HepG2 (cell line): ENCODE measurements around the gene QSOX2. TPM values are rescaled to one million over a fixed set of nuclear protein-coding genes. Genes with fewer than 3 reads are reported as not detected.

ENCODE experiments used
- ATAC-seq: fragments of 200-7000 bp; cut with Tn5 transposase; 3 replicates; pipeline ENCODE4 v1.9.1; 2020; ENCODE audit warnings: mild to moderate bottlenecking, moderate library complexity
- BruUV-seq: library from RNA; stranded (reverse); fragments of 400-500 nt; replicated peaks from 2 replicates; lab custom pipeline; 2021; lab: Mats Ljungman, UMichigan
- CTCF ChIA-PET: fragments of 300-600 bp; formaldehyde crosslinking; extraction: SDS; loops from one replicate; lab custom pipeline; 2021; ENCODE audit warnings: low total read pairs, inconsistent platforms, low intra/inter-chr PET ratio; lab: Yijun Ruan, JAX
- POLR2A ChIA-PET: fragments of 350-600 bp; sonication (Branson Sonifier 250); formaldehyde crosslinking; loops from one replicate; lab custom pipeline; 2020; ENCODE audit warnings: antibody characterized with exemption, inconsistent platforms; lab: Yijun Ruan, JAX
- DNase-seq: peaks from one replicate; pipeline ENCODE4 v3.0.0-alpha.2; 2015; ENCODE audit warnings: low spot score
- FAIRE-seq: peaks from 3 replicates; lab custom pipeline; 2011; peaks lifted over from hg19 to GRCh38; lab: Jason Lieb, UNC
- H2AFZ ChIP-seq: one replicate; pipeline ENCODE4 v1.6.1; 2011; ENCODE audit warnings: low read length, inconsistent platforms
- H3K27ac ChIP-seq: fragments of 300-600 bp; 3 replicates; pipeline ENCODE4 v1.8.0; 2011; ENCODE audit warnings: mixed run types, mild to moderate bottlenecking, mixed read lengths, low read length, inconsistent platforms; ENCODE audit not compliant: insufficient read depth; ENCODE audit errors: extremely low read length
- H3K27me3 ChIP-seq, 2 experiments: fragments of 200-600 bp in 1 of 2; 2 replicates in 1 of 2; 3 replicates in 1 of 2; pipeline versions ENCODE4 v1.6.0 to v1.8.0; 2011; ENCODE audit warnings: low read length in 2 of 2, mild to moderate bottlenecking in 2 of 2, moderate library complexity in 2 of 2, inconsistent platforms in 1 of 2; ENCODE audit not compliant: insufficient read depth in 2 of 2, control insufficient read depth in 1 of 2
- H3K36me3 ChIP-seq, 2 experiments: fragments of 200-600 bp in 1 of 2; replicated peaks in 1 of 2; 2 replicates in 1 of 2; 3 replicates in 1 of 2; pipeline versions ENCODE4 v1.5.1 to v1.8.0; 2011; ENCODE audit warnings: low read length in 2 of 2, inconsistent platforms in 1 of 2; ENCODE audit not compliant: insufficient read depth in 2 of 2, control insufficient read depth in 1 of 2
- H3K4me1 ChIP-seq: 2 replicates; pipeline ENCODE4 v1.5.1; 2012; ENCODE audit warnings: low read length, inconsistent platforms; ENCODE audit not compliant: insufficient read depth
- H3K4me2 ChIP-seq: 2 replicates; pipeline ENCODE4 v1.6.0; 2011; ENCODE audit warnings: low read depth, low read length, inconsistent platforms
- H3K4me3 ChIP-seq, 3 experiments: fragments of 200-600 bp in 1 of 3; sonication (generic), shearing (Covaris generic) in 1 of 3; replicated peaks in 1 of 3; 2 replicates each; pipeline ENCODE4 v1.5.1; 2011 to 2016; ENCODE audit warnings: low read length in 3 of 3, inconsistent platforms in 2 of 3, low read depth in 2 of 3, mild to moderate bottlenecking in 2 of 3, control low read depth in 1 of 3, mixed read lengths in 1 of 3; ENCODE audit not compliant: insufficient read depth in 1 of 3
- H3K79me2 ChIP-seq: one replicate; pipeline ENCODE4 v1.6.1; 2011; ENCODE audit warnings: low read length, inconsistent platforms; ENCODE audit not compliant: insufficient read depth
- H3K9ac ChIP-seq: 2 replicates; pipeline ENCODE4 v1.6.0; 2011; ENCODE audit warnings: mild to moderate bottlenecking, low read depth, low read length, inconsistent platforms; ENCODE audit not compliant: insufficient read depth
- H3K9me3 ChIP-seq: 2 replicates; pipeline ENCODE4 v1.5.1; 2012; ENCODE audit warnings: mild to moderate bottlenecking, low read length
- H4K20me1 ChIP-seq: 2 replicates; pipeline ENCODE4 v1.6.0; 2011; ENCODE audit warnings: inconsistent platforms, mild to moderate bottlenecking, low read length, moderate library complexity; ENCODE audit not compliant: insufficient read depth
- ARNT ChIP-seq: fragments of 450-650 bp; IDR thresholded peaks from 2 replicates; pipeline ENCODE4 v1.6.1; 2017
- CERS6 ChIP-seq: sonication (generic); formaldehyde crosslinking; IDR thresholded peaks from 2 replicates; pipeline ENCODE4 v1.5.0; 2020; ENCODE audit warnings: missing genetic modification reagents
- CSRNP1 ChIP-seq: sonication (generic); formaldehyde crosslinking; IDR thresholded peaks from 2 replicates; pipeline ENCODE4 v1.8.1; 2023; ENCODE audit warnings: mild to moderate bottlenecking, missing genetic modification reagents
- HIVEP1 ChIP-seq: sonication (generic); formaldehyde crosslinking; IDR thresholded peaks from 2 replicates; pipeline ENCODE4 v1.4.0; 2020; ENCODE audit warnings: mild to moderate bottlenecking, missing genetic modification reagents
- IKZF5 ChIP-seq: IDR thresholded peaks from 2 replicates; pipeline ENCODE4 v1.6.1; 2018; ENCODE audit warnings: missing genetic modification reagents, mild to moderate bottlenecking, missing compliant biosample characterization
- NCOR1 ChIP-seq: fragments of 200-600 bp; sonication (generic); IDR thresholded peaks from 2 replicates; pipeline ENCODE4 v1.7.0; 2017; ENCODE audit warnings: antibody characterized with exemption, low read length, borderline replicate concordance
- PLSCR1 ChIP-seq: sonication (generic); formaldehyde crosslinking; IDR thresholded peaks from 2 replicates; pipeline ENCODE4 v1.5.0; 2020; ENCODE audit warnings: missing genetic modification reagents, mild to moderate bottlenecking, borderline replicate concordance
- SNAPC2 ChIP-seq: sonication (generic); formaldehyde crosslinking; IDR thresholded peaks from 2 replicates; pipeline ENCODE4 v1.8.1; 2022; ENCODE audit warnings: mild to moderate bottlenecking, missing genetic modification reagents
- TFAP4 ChIP-seq: sonication (generic); IDR thresholded peaks from 2 replicates; pipeline ENCODE4 v1.6.1; 2016; ENCODE audit warnings: low read depth, borderline replicate concordance
- ZFP62 ChIP-seq: sonication (generic); formaldehyde crosslinking; IDR thresholded peaks from 2 replicates; pipeline ENCODE4 v1.4.0; 2020; ENCODE audit warnings: missing genetic modification reagents
- ZNF276 ChIP-seq: sonication (generic); formaldehyde crosslinking; IDR thresholded peaks from 2 replicates; pipeline ENCODE4 v1.4.0; 2020; ENCODE audit warnings: mild to moderate bottlenecking, low read depth, missing genetic modification reagents
- ZNF614 ChIP-seq: IDR thresholded peaks from 2 replicates; pipeline ENCODE4 v1.6.1; 2018; ENCODE audit warnings: missing biosample characterization, missing genetic modification reagents, inconsistent platforms, borderline replicate concordance
- ZNF777 ChIP-seq: sonication (generic); formaldehyde crosslinking; IDR thresholded peaks from 2 replicates; pipeline ENCODE4 v1.4.0; 2020; ENCODE audit warnings: missing genetic modification reagents
- ZSCAN30 ChIP-seq: sonication (generic); formaldehyde crosslinking; IDR thresholded peaks from 2 replicates; pipeline ENCODE4 v1.5.0; 2020; ENCODE audit warnings: mild to moderate bottlenecking, missing genetic modification reagents
- WGBS: methylation state at CpG from one replicate; pipeline ENCODE4 v1.1.6; 2017; ENCODE audit warnings: low lambda C conversion rate; 5-methylcytosine and 5-hydroxymethylcytosine counted together
- in situ Hi-C: cut with HindIII; loops from 2 replicates; pipeline ENCODE4 v1.10.0; 2017; ENCODE audit warnings: low pct_unique_long_range_greater_than_20kb; ENCODE audit not compliant: extremely low pct_ligation_motif_present
- intact Hi-C: fragments of 100-400 bp; cut with micrococcal nuclease; formaldehyde crosslinking; loops from one replicate; pipeline ENCODE4 v1.10.0; 2022; ENCODE audit not compliant: unreplicated experiment
- polyA plus RNA-seq, 8 experiments: library from polyadenylated mRNA; depleted of rRNA in 3 of 8; stranded (reverse) in 7 of 8; unstranded in 1 of 8; fragments of >200 nt; fragmentation: Illumina TruSeq in 4 of 8; extraction: Trizol in 4 of 8; gene quantifications; 2 replicates each; pipeline versions ENCODE4 v1.2.1 to v1.2.3, GENCODE V29; 2011 to 2016; ENCODE audit warnings: low read depth in 4 of 8, missing spikeins in 1 of 8, mixed read lengths in 1 of 8; ENCODE audit not compliant: insufficient read depth in 1 of 8
- total RNA-seq, 5 experiments: library from RNA; depleted of rRNA; stranded (reverse); fragments of >200 nt; fragmentation: Illumina TruSeq; extraction: Trizol; gene quantifications; 2 replicates each; pipeline ENCODE4 v1.2.3, GENCODE V29; 2016; ENCODE audit warnings: low read depth in 1 of 5

QSOX2 gene
- total and polyA plus RNA-seq, 2 of the 13 experiments (the other 11 are each of a cell fraction or from before 2014, with no cell fraction given) = 27.1 to 42.1 TPM

- CTCF ChIA-PET = no interaction called here
- ATAC-seq (no peak), DNase-seq (no peak), FAIRE-seq (no peak)
- H3K9ac ChIP-seq = no peak overlapping the region
- no peak overlapping the region for H2AFZ ChIP-seq
- TF ChIP-seq NCOR1 (no peak), PLSCR1 (CRISPR knock-in tag) (no peak), TFAP4 (no peak), ZNF614 (no peak), ZNF777 (CRISPR knock-in tag) (no peak), ZSCAN30 (CRISPR knock-in tag) (no peak), HIVEP1 (CRISPR knock-in tag) (no peak), IKZF5 (CRISPR knock-in tag) (no peak), ZNF276 (no peak), SNAPC2 (CRISPR knock-in tag) (no peak), CERS6 (CRISPR knock-in tag) (no peak), CSRNP1 (CRISPR knock-in tag) (no peak), ZFP62 (CRISPR knock-in tag) (no peak), ARNT (no peak)
- no peak overlapping the region for H3K4me2 ChIP-seq
- no peaks in the 10 kb centered on the region for H3K79me2 ChIP-seq
- in situ Hi-C loops (no loop called here), intact Hi-C loops (no loop called here)
- no peak overlapping the region for H3K27ac ChIP-seq
- no TSS peak for BruUV-seq
- no peak overlapping the region for H3K4me3 ChIP-seq
- peaks cover 25% of the 10 kb centered on the region; the same call in 1 of the 2 replicates for H4K20me1 ChIP-seq
- H3K9me3 ChIP-seq = no peaks in the 10 kb centered on the region
- peaks cover 12% of the 10 kb centered on the region for H3K4me1 ChIP-seq
- POLR2A ChIA-PET = no interaction called here
- peaks cover 0 to 3% of the 10 kb centered on the region in 2 experiments; a peak in 2 of 5 replicates for H3K27me3 ChIP-seq
- peaks cover 22 to 52% of the 10 kb centered on the region in 2 experiments for H3K36me3 ChIP-seq
- WGBS = 96% methylated on average over 17 of the region's 17 CpGs
Observed at GRCh38 chr9:136209232-136209631, 36.4 kb downstream of the QSOX2 start.
